Epithelial cell of proximal tubule (primary cell): ENCODE results near the gene EEIG1. TPM values are rescaled to one million over a fixed set of nuclear protein-coding genes. Genes with fewer than 3 reads are reported as not detected.

ENCODE experiments used
- DNase-seq: peaks from one replicate; pipeline ENCODE4 v3.0.0-alpha.2; 2011; ENCODE audit warnings: low read depth
- H3K4me3 ChIP-seq: 2 replicates; pipeline ENCODE4 v1.5.1; 2011; ENCODE audit warnings: low read depth, mild to moderate bottlenecking, low read length
- CTCF ChIP-seq: conservative IDR thresholded peaks from 2 replicates; pipeline ENCODE4 v1.5.1; 2012; ENCODE audit warnings: low read depth, mild to moderate bottlenecking, low read length
- total RNA-seq: library from RNA; depleted of rRNA; stranded (reverse); fragments of >200 nt; gene quantifications from 2 replicates; pipeline ENCODE4 v1.2.3, GENCODE V29; 2015

Gene EEIG1
- total RNA-seq, 1 donor from 2014 or later: 5.0 TPM

- DNase-seq: no peak
- H3K4me3 ChIP-seq: no peak overlapping the region
- no peak for TF ChIP-seq CTCF
Observed at GRCh38 chr9:127960410-127961154, 20.2 kb downstream of the EEIG1 start.

GRCh38 chr9:127959841-127960409 is 20.9 kb downstream of the EEIG1 start:
- no peak overlapping the region for H3K4me3 ChIP-seq
- no peak for TF ChIP-seq CTCF
- DNase-seq: no peak

GRCh38 chr9:127959398-127959797 is 21.4 kb downstream of the EEIG1 start:
- no peak for TF ChIP-seq CTCF

DNA sequence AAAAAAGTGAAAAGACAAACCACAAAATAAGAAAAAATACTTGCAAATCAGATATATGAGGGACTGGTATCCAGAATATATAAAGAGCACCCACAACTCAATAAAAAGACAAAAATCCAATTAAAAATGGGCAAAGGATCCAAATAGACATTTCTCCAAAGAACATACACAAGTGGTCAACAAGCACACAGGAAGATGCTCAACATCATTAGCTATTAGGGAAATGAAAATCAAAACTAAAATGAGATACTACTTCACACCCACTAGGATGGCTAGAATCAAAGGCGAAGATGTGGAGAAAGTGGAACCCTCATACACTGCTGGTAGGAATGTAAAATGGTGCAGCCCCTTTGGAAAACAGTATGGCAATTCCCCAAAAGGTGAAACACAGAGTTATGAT is 22.1 kb downstream of the EEIG1 start:
- DNase-seq: no peak
- no peak for TF ChIP-seq CTCF
- no peak overlapping the region for H3K4me3 ChIP-seq

More at GRCh38 chr9:127959398-127959797, 21.4 kb downstream of the EEIG1 start:
- H3K4me3 ChIP-seq: no peak overlapping the region
- no peak for DNase-seq

DNA sequence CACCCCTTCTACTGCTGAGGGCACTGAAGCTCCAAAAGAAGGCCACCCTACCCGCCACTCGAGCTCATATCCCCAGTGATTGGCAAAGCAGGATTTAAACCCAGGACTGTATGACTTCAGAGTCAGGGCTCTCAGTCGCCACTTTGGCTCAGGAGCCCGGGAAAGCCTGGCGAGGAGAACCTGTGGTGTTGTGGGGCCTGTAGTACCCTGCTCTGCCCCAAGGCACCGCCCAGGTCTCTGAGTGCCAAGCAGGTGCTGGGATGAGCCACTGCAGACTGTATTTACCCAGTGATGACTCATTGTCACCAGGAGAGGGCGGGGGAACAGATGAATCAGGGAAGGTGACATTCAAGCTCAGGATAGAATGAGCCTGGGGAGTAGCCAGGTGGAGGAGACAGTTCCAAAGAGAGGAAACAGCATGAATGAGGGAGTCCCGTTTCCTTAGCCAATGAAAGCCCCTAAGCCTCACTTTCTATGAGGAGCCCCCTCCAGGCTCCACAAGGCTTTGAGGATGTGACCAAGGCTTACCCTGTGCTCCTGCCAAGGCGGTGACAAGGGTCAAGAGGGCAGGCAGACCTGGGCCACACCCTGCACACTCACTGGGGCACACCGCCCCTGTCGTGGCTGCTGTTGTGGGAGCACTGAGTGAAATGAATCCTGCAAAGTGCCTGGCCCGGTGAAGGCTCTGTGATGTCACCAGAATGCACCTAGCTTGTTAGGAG is 25.3 kb downstream of the EEIG1 start:
- TF ChIP-seq CTCF: peak; percentile 42
- H3K4me3 ChIP-seq: no peak overlapping the region
- DNase-seq: no peak

DNA sequence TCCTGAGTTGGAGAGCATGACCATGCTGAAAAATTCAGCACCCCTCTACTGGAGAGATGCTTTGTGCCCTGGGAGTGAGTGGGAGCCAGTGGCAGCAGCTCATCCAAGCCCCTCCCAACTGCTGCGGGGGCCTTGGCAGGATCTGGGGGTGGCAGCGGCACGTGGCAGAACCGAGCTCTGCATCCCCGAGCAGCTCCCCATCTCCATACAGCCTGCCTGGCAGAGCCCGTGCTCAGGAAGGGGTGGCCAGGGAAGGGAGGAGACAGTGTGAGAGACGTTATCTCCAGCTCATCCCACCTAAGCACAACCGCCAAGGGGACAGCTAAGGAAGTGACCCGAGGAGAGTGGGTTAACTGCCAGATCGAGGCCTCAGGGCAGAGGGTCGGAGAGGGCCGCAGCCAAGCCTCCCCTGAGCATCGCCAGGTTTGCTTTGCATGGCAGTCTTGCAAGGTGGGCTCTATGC is 25.9 kb downstream of the EEIG1 start:
- no peak for DNase-seq
- H3K4me3 ChIP-seq: no peak overlapping the region
- TF ChIP-seq CTCF: no peak
